ENCODE measurements around the gene ALDH1A1.
"Not testable (repeated sequence)": the region's sequence is repeated elsewhere in the genome, so short reads cannot be mapped to it uniquely, and the experiment has no call there.

Gene ALDH1A1

GRCh38 chr9:72943844-72944462 is 8.9 kb downstream of the ALDH1A1 start:
- H3K4me1 ChIP-seq (ENCODE audit: control insufficient read depth in 1 of 2, insufficient read depth in 1 of 2, low read depth in 1 of 2, low read length in 1 of 2), result peaks cover 7 to 12% of the 10 kb centered on the region in 2 experiments
- no peak overlapping the region for H3K27ac ChIP-seq
- no peaks in the 10 kb centered on the region for H3K36me3 ChIP-seq
- no peaks in the 10 kb centered on the region for H3K9me3 ChIP-seq
- no peaks in the 10 kb centered on the region for H3K27me3 ChIP-seq
- no peak overlapping the region for H3K4me3 ChIP-seq (ENCODE audit: low read depth in 1 of 2, low read length in 1 of 2)
- no peak for TF ChIP-seq CTCF (IDR thresholded peaks at IDR 0.05)

- Histone ChIP-seq H3K4me1 (ENCODE audit: control insufficient read depth in 1 of 2, insufficient read depth in 1 of 2, low read depth in 1 of 2, low read length in 1 of 2) (no peaks in the 10 kb centered on the region), H3K4me3 (ENCODE audit: low read depth in 1 of 2, low read length in 1 of 2) (no peak overlapping the region), H3K27ac (no peak overlapping the region), H3K27me3 (no peaks in the 10 kb centered on the region), H3K36me3 (no peaks in the 10 kb centered on the region), H3K9me3 (no peaks in the 10 kb centered on the region)
- TF ChIP-seq CTCF (IDR thresholded peaks at IDR 0.05), result no peak
Observed at GRCh38 chr9:72942451-72942850, 10.4 kb downstream of the ALDH1A1 start.

GRCh38 chr9:72939581-72939980 is 13.3 kb downstream of the ALDH1A1 start:
- H3K27ac ChIP-seq; H3K36me3 ChIP-seq; H3K27me3 ChIP-seq; H3K4me1 ChIP-seq (ENCODE audit: control insufficient read depth in 1 of 2, insufficient read depth in 1 of 2, low read depth in 1 of 2, low read length in 1 of 2); H3K4me3 ChIP-seq (ENCODE audit: low read depth in 1 of 2, low read length in 1 of 2); H3K9me3 ChIP-seq: not testable (repeated sequence)

GRCh38 chr9:72937545-72937944 is 15.3 kb downstream of the ALDH1A1 start:
- no peak for TF ChIP-seq CTCF (IDR thresholded peaks at IDR 0.05)
- no peaks in the 10 kb centered on the region for H3K9me3 ChIP-seq
- H3K4me3 ChIP-seq (ENCODE audit: low read depth in 1 of 2, low read length in 1 of 2), result no peak overlapping the region
- no peaks in the 10 kb centered on the region for H3K36me3 ChIP-seq
- no peaks in the 10 kb centered on the region for H3K27me3 ChIP-seq
- no peaks in the 10 kb centered on the region for H3K4me1 ChIP-seq (ENCODE audit: control insufficient read depth in 1 of 2, insufficient read depth in 1 of 2, low read depth in 1 of 2, low read length in 1 of 2)
- no peak overlapping the region for H3K27ac ChIP-seq

- Histone ChIP-seq H3K4me3 (ENCODE audit: low read depth in 1 of 2, low read length in 1 of 2) (no peak overlapping the region), H3K36me3 (no peaks in the 10 kb centered on the region), H3K9me3 (no peaks in the 10 kb centered on the region), H3K4me1 (ENCODE audit: control insufficient read depth in 1 of 2, insufficient read depth in 1 of 2, low read depth in 1 of 2, low read length in 1 of 2) (no peaks in the 10 kb centered on the region), H3K27ac (no peak overlapping the region), H3K27me3 (no peaks in the 10 kb centered on the region)
- TF ChIP-seq CTCF (IDR thresholded peaks at IDR 0.05), result no peak
Observed at GRCh38 chr9:72936679-72937078, 16.2 kb downstream of the ALDH1A1 start.

GRCh38 chr9:72936266-72936665 is 16.6 kb downstream of the ALDH1A1 start:
- no peak for TF ChIP-seq CTCF (IDR thresholded peaks at IDR 0.05)
- no peaks in the 10 kb centered on the region for H3K27me3 ChIP-seq
- H3K4me3 ChIP-seq (ENCODE audit: low read depth in 1 of 2, low read length in 1 of 2), result no peak overlapping the region

More at GRCh38 chr9:72936266-72936665, 16.6 kb downstream of the ALDH1A1 start:
- Histone ChIP-seq H3K27ac (no peak overlapping the region), H3K36me3 (no peaks in the 10 kb centered on the region), H3K4me1 (ENCODE audit: control insufficient read depth in 1 of 2, insufficient read depth in 1 of 2, low read depth in 1 of 2, low read length in 1 of 2) (no peaks in the 10 kb centered on the region), H3K9me3 (no peaks in the 10 kb centered on the region)
